Upper lobe of right lung (tissue), 1 donor: Measurements from ENCODE around the gene FCN2. TPM values are rescaled to one million over a fixed set of nuclear protein-coding genes. Genes with fewer than 3 reads are reported as not detected.

Experiments
- ATAC-seq: fragments of 200-7000 bp; cut with Tn5 transposase; one replicate; pipeline ENCODE4 v1.9.1; 2020; ENCODE audit warnings: mild to moderate bottlenecking, moderate library complexity
- DNase-seq: peaks from one replicate; pipeline ENCODE4 v3.0.0-alpha.2; 2020
- H3K27ac ChIP-seq: fragments of 200-600 bp; one replicate; pipeline ENCODE4 v1.8.0; 2022
- H3K27me3 ChIP-seq: fragments of 200-600 bp; one replicate; pipeline ENCODE4 v1.8.0; 2022; ENCODE audit warnings: mild to moderate bottlenecking
- H3K36me3 ChIP-seq: fragments of 200-600 bp; one replicate; pipeline ENCODE4 v1.8.0; 2022
- H3K4me1 ChIP-seq: fragments of 200-600 bp; one replicate; pipeline ENCODE4 v1.8.0; 2022
- H3K4me3 ChIP-seq: fragments of 200-600 bp; one replicate; pipeline ENCODE4 v1.8.0; 2022; ENCODE audit warnings: mild to moderate bottlenecking
- H3K9me3 ChIP-seq: fragments of 200-600 bp; one replicate; pipeline ENCODE4 v1.8.0; 2022
- intact Hi-C: fragments of 100-400 bp; cut with DNase I; formaldehyde crosslinking; loops from one replicate; pipeline ENCODE4 v1.11.0; 2022
- microRNA-seq: library from miRNA; unstranded; fragments of <30 nt; microRNA quantifications from one replicate; pipeline ENCODE4 v1.2.0, GENCODE V29; 2020; ENCODE audit warnings: borderline microRNAs expressed
- total RNA-seq: library from RNA; stranded (reverse); fragmentation: NEBNext Ultra II Directional; extraction: Animal tissue kit (Norgen Biotek cat#: 25700); gene quantifications from one replicate; pipeline ENCODE4 v1.2.1, GENCODE V29; 2021
- TF ChIP-seq, protein P1 (sequence below): fragments of 200-600 bp; IDR thresholded peaks from one replicate; pipeline ENCODE4 v1.8.0; 2022; ENCODE audit warnings: antibody characterized with exemption
- donor health status: DM: no; HTN: yes; CAD: no; lungs with severe emphysema.

Gene FCN2
- total RNA-seq, 1 donor from 2014 or later = not detected

DNA sequence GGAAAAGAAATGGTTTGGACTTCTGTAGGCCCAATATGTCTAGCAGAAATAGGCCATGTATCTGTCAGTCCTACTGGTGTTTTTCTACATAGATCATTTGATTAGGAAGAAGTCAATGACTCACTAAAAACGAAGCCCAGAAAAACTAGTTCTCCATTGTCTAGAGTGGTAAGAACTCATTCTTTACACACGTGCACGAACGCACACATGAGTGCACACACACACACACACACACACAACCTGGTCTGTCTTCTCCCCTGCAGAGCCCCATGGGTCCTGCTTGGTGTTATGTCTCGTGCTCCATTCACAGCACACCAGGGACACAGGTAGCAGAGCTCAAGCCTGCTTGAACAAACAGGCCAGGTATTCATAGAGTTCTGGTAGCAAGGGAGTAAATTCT lies 52.0 kb downstream of the FCN2 start:
- intact Hi-C loops = no loop called here
- Histone ChIP-seq H3K9me3 (no peaks in the 10 kb centered on the region), H3K4me3 (no peak overlapping the region), H3K27me3 (peaks cover 14% of the 10 kb centered on the region), H3K36me3 (no peaks in the 10 kb centered on the region), H3K4me1 (no peaks in the 10 kb centered on the region), H3K27ac (no peak overlapping the region)
- ATAC-seq = no peak
- DNase-seq = no peak
- TF ChIP-seq, protein P1, sequence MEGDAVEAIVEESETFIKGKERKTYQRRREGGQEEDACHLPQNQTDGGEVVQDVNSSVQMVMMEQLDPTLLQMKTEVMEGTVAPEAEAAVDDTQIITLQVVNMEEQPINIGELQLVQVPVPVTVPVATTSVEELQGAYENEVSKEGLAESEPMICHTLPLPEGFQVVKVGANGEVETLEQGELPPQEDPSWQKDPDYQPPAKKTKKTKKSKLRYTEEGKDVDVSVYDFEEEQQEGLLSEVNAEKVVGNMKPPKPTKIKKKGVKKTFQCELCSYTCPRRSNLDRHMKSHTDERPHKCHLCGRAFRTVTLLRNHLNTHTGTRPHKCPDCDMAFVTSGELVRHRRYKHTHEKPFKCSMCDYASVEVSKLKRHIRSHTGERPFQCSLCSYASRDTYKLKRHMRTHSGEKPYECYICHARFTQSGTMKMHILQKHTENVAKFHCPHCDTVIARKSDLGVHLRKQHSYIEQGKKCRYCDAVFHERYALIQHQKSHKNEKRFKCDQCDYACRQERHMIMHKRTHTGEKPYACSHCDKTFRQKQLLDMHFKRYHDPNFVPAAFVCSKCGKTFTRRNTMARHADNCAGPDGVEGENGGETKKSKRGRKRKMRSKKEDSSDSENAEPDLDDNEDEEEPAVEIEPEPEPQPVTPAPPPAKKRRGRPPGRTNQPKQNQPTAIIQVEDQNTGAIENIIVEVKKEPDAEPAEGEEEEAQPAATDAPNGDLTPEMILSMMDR = no peak

DNA sequence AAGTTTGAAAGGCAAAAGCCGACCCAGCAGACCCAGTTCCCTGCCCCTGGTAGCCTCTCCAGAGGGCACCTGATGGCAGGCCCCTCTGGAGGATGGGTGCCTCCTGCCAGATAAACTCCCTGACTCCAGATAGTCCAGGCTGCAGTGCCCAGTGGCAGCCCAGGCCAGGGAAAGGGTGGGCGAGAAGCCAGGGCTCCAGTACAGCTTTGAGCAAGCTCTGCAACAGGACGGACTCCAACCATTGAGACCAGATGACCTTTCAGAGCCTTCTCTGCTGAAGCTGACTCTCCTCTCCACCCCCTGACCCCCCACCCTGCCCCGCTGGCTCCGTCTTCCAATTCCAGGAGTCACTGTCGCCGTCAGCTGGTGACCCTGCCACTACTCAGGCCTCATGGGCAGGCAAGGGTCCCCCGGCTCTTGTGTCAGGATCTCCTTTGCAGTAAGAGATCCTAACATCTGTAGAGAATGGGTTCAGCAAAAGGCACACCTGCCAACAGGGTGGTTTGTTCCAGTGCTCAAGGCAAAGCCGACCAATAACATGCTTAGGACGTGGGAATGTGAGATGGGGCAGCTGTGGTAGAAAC lies 52.6 kb downstream of the FCN2 start:
- DNase-seq (no peak), ATAC-seq (no peak)
- Histone ChIP-seq H3K36me3 (no peaks in the 10 kb centered on the region), H3K27me3 (peaks cover 14% of the 10 kb centered on the region), H3K27ac (no peak overlapping the region), H3K9me3 (no peaks in the 10 kb centered on the region), H3K4me3 (no peak overlapping the region), H3K4me1 (no peaks in the 10 kb centered on the region)
- TF ChIP-seq, protein P1 = no peak
- intact Hi-C loops = no loop called here

- no peak overlapping the region for H3K4me3 ChIP-seq
- TF ChIP-seq, protein P1 = no peak
- no peaks in the 10 kb centered on the region for H3K4me1 ChIP-seq
- peaks cover 6% of the 10 kb centered on the region for H3K27me3 ChIP-seq
- no peaks in the 10 kb centered on the region for H3K9me3 ChIP-seq
- ATAC-seq (no peak), DNase-seq (no peak)
- H3K36me3 ChIP-seq = no peaks in the 10 kb centered on the region
- no peak overlapping the region for H3K27ac ChIP-seq
- intact Hi-C loops = no loop called here
These were observed 54.5 kb downstream of the FCN2 start for GRCh38 chr9:134935056-134935640.

GRCh38 chr9:134935701-134936345 lies 55.2 kb downstream of the FCN2 start:
- H3K27ac ChIP-seq = no peak overlapping the region
- ATAC-seq (no peak), DNase-seq (no peak)
- no peaks in the 10 kb centered on the region for H3K9me3 ChIP-seq
- TF ChIP-seq, protein P1 = no peak
- no peak overlapping the region for H3K4me3 ChIP-seq
- intact Hi-C loops = no loop called here
- H3K4me1 ChIP-seq = no peaks in the 10 kb centered on the region
- peaks cover 6% of the 10 kb centered on the region for H3K27me3 ChIP-seq
- H3K36me3 ChIP-seq = no peaks in the 10 kb centered on the region

DNA sequence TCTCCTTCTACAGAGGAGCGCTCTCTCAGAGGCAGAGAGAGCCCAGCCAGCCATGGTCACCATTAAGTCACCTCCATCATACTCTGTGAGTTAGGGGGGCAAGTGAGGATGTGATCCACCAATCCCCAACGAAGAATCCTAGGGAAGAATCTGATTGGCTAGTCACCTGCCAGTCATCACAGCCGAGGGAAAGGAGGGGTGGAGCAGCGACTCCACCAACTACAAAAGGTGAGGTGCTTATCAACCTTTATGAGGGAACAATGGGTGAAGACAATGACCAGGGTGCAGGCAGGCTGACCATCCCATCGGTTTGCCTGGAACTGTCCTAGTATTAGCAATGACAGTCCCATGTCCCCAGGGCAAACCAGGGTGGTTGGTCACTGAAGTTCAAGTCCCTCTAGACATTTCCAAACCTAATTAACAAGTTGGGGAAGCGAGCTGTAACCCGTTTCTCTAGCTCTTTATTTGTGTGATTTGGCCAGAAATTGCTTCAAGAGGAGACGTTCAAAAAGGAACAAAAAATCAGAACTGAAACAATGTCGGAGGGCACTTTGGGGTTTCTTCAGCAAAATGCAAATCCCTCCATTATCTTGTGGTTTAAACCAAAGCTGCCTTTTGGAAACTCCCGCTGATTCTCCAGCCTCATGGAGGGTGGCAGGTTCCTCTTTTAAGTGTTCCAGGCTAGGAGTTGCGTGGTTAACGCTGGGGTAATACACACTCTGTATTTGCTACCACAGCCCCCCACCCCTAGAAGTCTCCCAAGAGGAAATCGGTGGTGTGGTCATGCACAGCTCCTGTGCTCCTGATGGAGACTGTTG lies 55.9 kb downstream of the FCN2 start:
- intact Hi-C loops = no loop called here
- Histone ChIP-seq H3K9me3 (no peaks in the 10 kb centered on the region), H3K4me1 (no peaks in the 10 kb centered on the region), H3K27ac (no peak overlapping the region), H3K4me3 (no peak overlapping the region), H3K36me3 (no peaks in the 10 kb centered on the region), H3K27me3 (peaks cover 6% of the 10 kb centered on the region)
- ATAC-seq (peak; percentile 70), DNase-seq (no peak)
- TF ChIP-seq, protein P1 = no peak

Small RNAs within 50 kb of the gene (microRNA-seq; reads per million reads assigned to microRNA genes)
- gene MIR3689A (not detected), gene MIR3689B (not detected), gene MIR3689C (not detected), gene MIR3689D1 (not detected), gene MIR3689D2 (not detected), gene MIR3689E (not detected), gene MIR3689F (not detected)

Other genes starting within 250 kb of the FCN2 start
- gene COL5A1, start 239.0 kb upstream of the FCN2 start, total RNA-seq = 37.8 TPM
- 63.0 TPM for gene FCN1, start 37.1 kb downstream of the FCN2 start, total RNA-seq
- gene OLFM1, start 206.9 kb downstream of the FCN2 start, total RNA-seq = 26.0 TPM